ENCODE data around the gene ANO2. TPM values are rescaled to one million over a fixed set of nuclear protein-coding genes. Genes with fewer than 3 reads are reported as not detected.
"Not testable (repeated sequence)": the region's sequence is repeated elsewhere in the genome, so short reads cannot be mapped to it uniquely, and the experiment has no call there.

ANO2 gene
- total and polyA plus RNA-seq, 4 donors, result 2.4 to 30.8 (median 27.8) TPM; not detected in 1

DNA sequence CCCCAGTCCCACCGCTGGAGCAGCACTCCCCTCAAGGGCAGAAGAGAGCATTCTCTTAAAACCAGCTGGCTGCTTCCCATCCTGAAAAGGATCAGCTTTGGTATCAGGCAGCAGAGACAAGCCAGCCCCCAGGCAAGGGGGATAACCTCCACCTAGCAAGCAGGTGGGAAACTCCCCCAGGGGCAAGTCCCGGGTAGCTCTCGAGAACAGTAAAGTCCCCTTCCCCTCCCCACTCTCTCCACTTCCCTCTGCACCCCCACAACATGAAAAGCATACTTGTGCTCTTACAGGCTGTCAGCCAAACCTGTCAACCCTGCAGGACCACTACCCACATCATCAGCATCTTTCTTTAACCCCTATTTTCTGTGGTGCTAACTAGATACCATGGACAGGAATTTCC, 259.1 kb downstream of the ANO2 start:
- no peaks in the 10 kb centered on the region for H3K9me3 ChIP-seq (ENCODE audit: control insufficient read depth, low read length)
- no peaks in the 10 kb centered on the region for H3K36me3 ChIP-seq (ENCODE audit: control insufficient read depth in 1 of 2, insufficient read depth in 2 of 2, low read length in 1 of 2)
- no peaks in the 10 kb centered on the region for H3K27me3 ChIP-seq (ENCODE audit: control insufficient read depth in 1 of 2, insufficient read depth in 2 of 2, low read length in 1 of 2)
- H3K4me1 ChIP-seq (ENCODE audit: control insufficient read depth in 1 of 2, insufficient read depth in 2 of 2, low read length in 2 of 2), result no peaks in the 10 kb centered on the region
- ATAC-seq (ENCODE audit: low FRiP score) (no peak), DNase-seq (no peak)
- intact Hi-C loops (cut with DNase I), result no loop called here
- 81 to 84% methylated on average over 3 of the region's 3 CpGs for WGBS, 2 donors
- H3K27ac ChIP-seq (ENCODE audit: low read depth in 1 of 2, low read length in 2 of 2), result no peak overlapping the region
- no peak overlapping the region for H3K4me3 ChIP-seq (ENCODE audit: low read length in 2 of 2)

DNA sequence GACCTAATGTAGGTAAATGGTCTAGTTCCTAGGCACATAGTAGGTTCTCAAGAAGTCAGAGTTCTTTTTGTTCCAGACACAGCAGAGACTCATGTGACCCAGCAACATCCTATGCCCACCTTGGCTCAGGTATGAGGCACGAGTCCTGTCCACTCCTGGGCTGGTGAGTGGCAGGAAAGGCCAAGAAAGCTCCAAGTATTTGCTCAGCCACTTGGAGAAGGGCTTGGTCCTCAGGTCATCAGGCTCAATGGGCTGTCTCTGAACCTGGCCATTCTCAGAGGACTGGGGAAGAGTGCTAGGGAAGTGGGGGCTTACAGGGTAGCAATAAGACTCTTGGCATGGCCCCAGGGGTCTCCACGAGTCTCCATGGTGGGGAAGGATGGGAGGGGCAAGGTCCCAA, 260.1 kb downstream of the ANO2 start:
- Histone ChIP-seq H3K36me3 (ENCODE audit: control insufficient read depth in 1 of 2, insufficient read depth in 2 of 2, low read length in 1 of 2) (no peaks in the 10 kb centered on the region), H3K4me1 (ENCODE audit: control insufficient read depth in 1 of 2, insufficient read depth in 2 of 2, low read length in 2 of 2) (no peaks in the 10 kb centered on the region), H3K4me3 (ENCODE audit: low read length in 2 of 2) (no peak overlapping the region), H3K27ac (ENCODE audit: low read depth in 1 of 2, low read length in 2 of 2) (no peak overlapping the region), H3K27me3 (ENCODE audit: control insufficient read depth in 1 of 2, insufficient read depth in 2 of 2, low read length in 1 of 2) (no peaks in the 10 kb centered on the region), H3K9me3 (ENCODE audit: control insufficient read depth, low read length) (no peaks in the 10 kb centered on the region)
- intact Hi-C loops (cut with DNase I), result no loop called here
- 80 to 89% methylated on average over 2 of the region's 2 CpGs for WGBS, 2 donors
- no peak for ATAC-seq (ENCODE audit: low FRiP score)
- no peak for DNase-seq

DNA sequence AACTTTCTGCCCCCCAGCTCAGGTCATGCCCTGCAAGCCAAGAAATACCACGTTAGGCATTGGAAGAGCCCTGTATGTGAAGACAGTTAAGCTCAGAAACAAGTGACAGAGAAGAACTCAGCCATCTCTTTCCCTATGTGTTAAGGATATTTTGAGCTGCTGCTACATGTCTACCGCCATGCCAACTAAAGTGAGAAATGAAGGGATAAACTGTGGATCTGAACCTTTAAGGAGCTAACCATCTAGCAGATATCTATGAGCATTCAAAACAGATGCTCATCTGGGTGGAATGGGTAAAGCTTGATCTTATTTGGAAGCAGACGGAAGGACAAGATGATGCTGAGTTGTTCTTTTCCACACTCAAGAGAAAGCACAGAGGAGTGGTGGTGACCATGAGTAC, 262.5 kb downstream of the ANO2 start:
- 90 to 91% methylated on average over 3 of the region's 3 CpGs for WGBS, 2 donors
- no peaks in the 10 kb centered on the region for H3K4me1 ChIP-seq (ENCODE audit: control insufficient read depth in 1 of 2, insufficient read depth in 2 of 2, low read length in 2 of 2)
- no peaks in the 10 kb centered on the region for H3K9me3 ChIP-seq (ENCODE audit: control insufficient read depth, low read length)
- no peak for ATAC-seq (ENCODE audit: low FRiP score)
- H3K4me3 ChIP-seq (ENCODE audit: low read length in 2 of 2), result no peak overlapping the region
- intact Hi-C loops (cut with DNase I), result no loop called here
- H3K27ac ChIP-seq (ENCODE audit: low read depth in 1 of 2, low read length in 2 of 2), result no peak overlapping the region
- no peaks in the 10 kb centered on the region for H3K27me3 ChIP-seq (ENCODE audit: control insufficient read depth in 1 of 2, insufficient read depth in 2 of 2, low read length in 1 of 2)
- no peak for DNase-seq
- no peaks in the 10 kb centered on the region for H3K36me3 ChIP-seq (ENCODE audit: control insufficient read depth in 1 of 2, insufficient read depth in 2 of 2, low read length in 1 of 2)

DNA sequence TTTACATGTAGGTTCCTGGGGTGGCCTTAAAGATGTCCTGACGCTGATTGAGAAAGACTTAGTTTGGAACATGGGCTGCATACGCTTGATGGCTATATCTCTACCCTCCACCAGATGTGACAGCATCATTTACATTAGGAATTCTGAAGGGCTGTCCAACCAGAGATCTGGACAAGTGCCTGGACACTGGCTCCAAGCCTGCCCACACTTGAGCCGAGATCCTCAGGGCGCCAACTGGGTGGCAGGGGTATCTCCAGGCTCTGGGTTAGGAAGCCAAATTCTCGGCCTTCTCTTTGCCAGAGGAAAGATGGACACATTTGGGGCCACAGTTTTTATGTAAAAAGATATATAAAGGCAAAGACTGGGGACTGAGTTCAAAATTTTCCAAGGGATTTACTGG, 266.9 kb downstream of the ANO2 start:
- H3K27ac ChIP-seq (ENCODE audit: low read depth in 1 of 2, low read length in 2 of 2), result no peak overlapping the region
- intact Hi-C loops (cut with DNase I), result no loop called here
- H3K36me3 ChIP-seq (ENCODE audit: control insufficient read depth in 1 of 2, insufficient read depth in 2 of 2, low read length in 1 of 2), result no peaks in the 10 kb centered on the region
- WGBS, 2 donors, result 30 to 54% methylated on average over 5 of the region's 5 CpGs
- no peak overlapping the region for H3K4me3 ChIP-seq (ENCODE audit: low read length in 2 of 2)
- ATAC-seq (ENCODE audit: low FRiP score) (no peak), DNase-seq (no peak)
- H3K27me3 ChIP-seq (ENCODE audit: control insufficient read depth in 1 of 2, insufficient read depth in 2 of 2, low read length in 1 of 2), result no peaks in the 10 kb centered on the region
- H3K4me1 ChIP-seq (ENCODE audit: control insufficient read depth in 1 of 2, insufficient read depth in 2 of 2, low read length in 2 of 2), result no peaks in the 10 kb centered on the region
- H3K9me3 ChIP-seq (ENCODE audit: control insufficient read depth, low read length), result no peaks in the 10 kb centered on the region

DNA sequence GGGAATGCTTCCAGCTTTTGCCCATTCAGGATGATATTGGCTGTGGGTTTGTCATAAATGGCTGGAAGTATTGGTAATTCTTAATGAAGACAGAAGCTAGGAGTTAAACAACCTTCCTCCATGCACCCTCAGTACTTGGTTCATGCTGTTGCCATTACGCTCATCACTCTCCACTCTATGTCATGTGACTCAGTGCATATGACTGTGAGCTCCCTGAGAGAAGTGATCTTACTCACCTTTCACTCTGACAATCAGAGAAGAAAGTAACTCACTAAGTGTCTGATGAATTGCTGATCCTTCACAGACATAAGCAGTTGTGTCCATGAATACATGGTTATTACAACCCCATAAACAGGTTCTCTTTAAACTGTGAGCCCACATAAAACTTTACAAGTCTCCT, 275.4 kb downstream of the ANO2 start:
- H3K9me3 ChIP-seq (ENCODE audit: control insufficient read depth, low read length); intact Hi-C loops (cut with DNase I); H3K4me3 ChIP-seq (ENCODE audit: low read length in 2 of 2); H3K27ac ChIP-seq (ENCODE audit: low read depth in 1 of 2, low read length in 2 of 2); H3K27me3 ChIP-seq (ENCODE audit: control insufficient read depth in 1 of 2, insufficient read depth in 2 of 2, low read length in 1 of 2); ATAC-seq (ENCODE audit: low FRiP score); DNase-seq; H3K4me1 ChIP-seq (ENCODE audit: control insufficient read depth in 1 of 2, insufficient read depth in 2 of 2, low read length in 2 of 2); H3K36me3 ChIP-seq (ENCODE audit: control insufficient read depth in 1 of 2, insufficient read depth in 2 of 2, low read length in 1 of 2): not testable (repeated sequence)
- WGBS, 2 donors, result 92% methylated on average over 1 of the region's 1 CpG

DNA sequence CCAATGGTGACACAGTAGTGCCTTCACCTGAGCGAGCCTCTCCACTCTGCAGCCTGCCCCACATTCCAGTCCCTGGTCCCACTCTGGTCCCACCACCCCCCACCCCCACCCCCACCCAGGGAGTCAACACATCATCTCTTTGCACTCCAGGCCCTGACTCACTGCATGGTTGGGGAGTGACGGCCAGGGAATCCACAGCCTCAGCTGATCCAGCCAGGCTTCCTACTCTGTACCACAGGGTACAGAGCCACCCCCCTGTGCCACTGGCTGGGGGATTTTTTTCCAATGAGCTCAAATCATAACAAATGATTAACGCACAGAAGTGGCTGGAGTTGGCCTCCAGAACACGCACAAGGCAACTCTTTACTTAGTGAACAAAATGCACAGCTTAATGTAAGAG, 279.4 kb downstream of the ANO2 start:
- intact Hi-C loops (cut with DNase I), result no loop called here
- no peak for ATAC-seq (ENCODE audit: low FRiP score)
- no peak overlapping the region for H3K27ac ChIP-seq (ENCODE audit: low read depth in 1 of 2, low read length in 2 of 2)
- DNase-seq, result peak; percentile 62 to 77
- H3K27me3 ChIP-seq (ENCODE audit: control insufficient read depth in 1 of 2, insufficient read depth in 2 of 2, low read length in 1 of 2), result no peaks in the 10 kb centered on the region
- H3K36me3 ChIP-seq (ENCODE audit: control insufficient read depth in 1 of 2, insufficient read depth in 2 of 2, low read length in 1 of 2), result no peaks in the 10 kb centered on the region
- 29 to 47% methylated on average over 4 of the region's 4 CpGs for WGBS, 2 donors
- H3K4me1 ChIP-seq (ENCODE audit: control insufficient read depth in 1 of 2, insufficient read depth in 2 of 2, low read length in 2 of 2), result peaks cover 0 to 4% of the 10 kb centered on the region in 2 donors
- no peak overlapping the region for H3K4me3 ChIP-seq (ENCODE audit: low read length in 2 of 2)
- H3K9me3 ChIP-seq (ENCODE audit: control insufficient read depth, low read length), result no peaks in the 10 kb centered on the region

DNA sequence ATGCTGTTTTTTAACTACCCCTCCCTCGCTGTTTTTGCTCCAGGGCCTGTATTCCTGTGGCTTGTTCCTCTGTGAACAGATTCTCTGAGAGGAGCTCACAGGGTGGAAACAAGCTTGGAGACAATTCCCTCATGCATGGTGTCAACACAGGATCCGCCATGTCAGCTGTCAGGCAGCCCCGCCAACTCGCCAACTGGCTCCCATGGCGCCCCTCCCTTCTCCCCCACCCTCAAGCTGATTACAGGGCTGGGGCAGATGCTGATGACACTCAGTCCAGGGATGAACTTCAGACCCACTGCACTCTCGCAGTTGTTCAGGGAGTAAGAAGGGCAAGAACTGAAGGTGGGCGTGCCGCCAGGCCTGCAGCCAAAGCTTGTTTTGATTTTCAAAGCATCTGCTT, 283.2 kb downstream of the ANO2 start:
- no peak for ATAC-seq (ENCODE audit: low FRiP score)
- Histone ChIP-seq H3K4me3 (ENCODE audit: low read length in 2 of 2) (no peak overlapping the region), H3K4me1 (ENCODE audit: control insufficient read depth in 1 of 2, insufficient read depth in 2 of 2, low read length in 2 of 2) (peaks cover 0 to 4% of the 10 kb centered on the region in 2 donors), H3K36me3 (ENCODE audit: control insufficient read depth in 1 of 2, insufficient read depth in 2 of 2, low read length in 1 of 2) (no peaks in the 10 kb centered on the region), H3K27ac (ENCODE audit: low read depth in 1 of 2, low read length in 2 of 2) (no peak overlapping the region), H3K9me3 (ENCODE audit: control insufficient read depth, low read length) (no peaks in the 10 kb centered on the region), H3K27me3 (ENCODE audit: control insufficient read depth in 1 of 2, insufficient read depth in 2 of 2, low read length in 1 of 2) (no peaks in the 10 kb centered on the region)
- intact Hi-C loops (cut with DNase I), result no loop called here
- no peak for DNase-seq
- WGBS, 2 donors, result 97 to 98% methylated on average over 8 of the region's 8 CpGs

DNA sequence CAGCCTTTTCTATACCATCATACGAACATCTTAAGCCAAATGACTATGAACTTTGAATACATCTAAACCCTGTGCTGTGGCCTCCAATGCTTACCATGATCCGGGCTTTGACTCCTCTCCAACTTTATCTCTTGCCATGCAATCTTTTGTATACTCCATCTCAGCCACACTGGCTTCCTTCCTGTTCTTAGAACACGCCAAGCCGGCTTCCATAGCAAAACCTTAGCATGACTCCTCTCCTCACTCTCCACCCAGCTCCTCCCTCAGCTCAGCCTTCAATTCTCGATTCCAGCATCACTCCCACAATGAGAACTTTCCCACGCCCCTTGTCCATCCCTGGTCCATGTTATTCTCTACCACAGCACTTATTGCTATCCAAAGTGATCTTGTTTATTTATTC, 284.8 kb downstream of the ANO2 start:
- intact Hi-C loops (cut with DNase I), result no loop called here
- ATAC-seq (ENCODE audit: low FRiP score) (no peak), DNase-seq (no peak)
- no peaks in the 10 kb centered on the region for H3K27me3 ChIP-seq (ENCODE audit: control insufficient read depth in 1 of 2, insufficient read depth in 2 of 2, low read length in 1 of 2)
- no peaks in the 10 kb centered on the region for H3K36me3 ChIP-seq (ENCODE audit: control insufficient read depth in 1 of 2, insufficient read depth in 2 of 2, low read length in 1 of 2)
- H3K9me3 ChIP-seq (ENCODE audit: control insufficient read depth, low read length), result no peaks in the 10 kb centered on the region
- H3K27ac ChIP-seq (ENCODE audit: low read depth in 1 of 2, low read length in 2 of 2), result no peak overlapping the region
- 83 to 86% methylated on average over 6 of the region's 6 CpGs for WGBS, 2 donors
- H3K4me3 ChIP-seq (ENCODE audit: low read length in 2 of 2), result no peak overlapping the region
- H3K4me1 ChIP-seq (ENCODE audit: control insufficient read depth in 1 of 2, insufficient read depth in 2 of 2, low read length in 2 of 2), result no peaks in the 10 kb centered on the region

DNA sequence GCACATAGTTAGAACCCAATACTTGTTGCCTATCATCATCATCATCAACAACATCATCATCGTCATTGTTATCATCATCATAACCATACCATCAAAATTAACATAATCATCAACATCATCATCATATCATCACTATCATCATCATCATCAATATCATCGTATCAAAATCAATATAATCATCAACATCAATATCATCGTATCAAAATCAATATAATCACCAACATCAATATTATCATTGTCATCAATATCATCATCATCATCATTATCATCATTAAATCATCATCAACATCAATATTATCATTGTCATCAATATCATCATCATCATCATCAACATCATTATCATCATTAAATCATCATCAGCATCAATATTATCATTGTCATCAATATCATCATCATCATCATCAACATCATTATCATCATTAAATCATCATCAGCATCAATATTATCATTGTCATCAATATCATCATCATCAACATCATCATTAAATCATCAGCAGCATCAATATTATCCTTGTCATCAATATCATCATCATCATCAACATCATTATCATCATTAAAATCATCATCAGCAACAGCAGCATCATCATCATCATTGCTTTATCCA, 286.6 kb downstream of the ANO2 start:
- ATAC-seq (ENCODE audit: low FRiP score); H3K36me3 ChIP-seq (ENCODE audit: control insufficient read depth in 1 of 2, insufficient read depth in 2 of 2, low read length in 1 of 2); H3K27me3 ChIP-seq (ENCODE audit: control insufficient read depth in 1 of 2, insufficient read depth in 2 of 2, low read length in 1 of 2); H3K27ac ChIP-seq (ENCODE audit: low read depth in 1 of 2, low read length in 2 of 2); H3K4me1 ChIP-seq (ENCODE audit: control insufficient read depth in 1 of 2, insufficient read depth in 2 of 2, low read length in 2 of 2); H3K9me3 ChIP-seq (ENCODE audit: control insufficient read depth, low read length); intact Hi-C loops (cut with DNase I); DNase-seq; H3K4me3 ChIP-seq (ENCODE audit: low read length in 2 of 2): not testable (repeated sequence)
- WGBS, 2 donors, result 92 to 96% methylated on average over 3 of the region's 3 CpGs

All from aorta (tissue), 5 donors.